IMR-90 (cell line): ENCODE measurements around the gene ADCY2. TPM values are rescaled to one million over a fixed set of nuclear protein-coding genes. Genes with fewer than 3 reads are reported as not detected.

Source experiments
- ATAC-seq: fragments of 200-7000 bp; cut with Tn5 transposase; 2 replicates; pipeline ENCODE4 v1.9.1; 2020; ENCODE audit warnings: low read depth, mild to moderate bottlenecking, moderate library complexity
- BruUV-seq: library from RNA; stranded (reverse); fragments of 400-500 nt; replicated peaks from 2 replicates; lab custom pipeline; 2021; lab: Mats Ljungman, UMichigan
- CTCF ChIA-PET: fragments of 300-600 bp; formaldehyde crosslinking; extraction: SDS; loops from one replicate; lab custom pipeline; 2021; ENCODE audit warnings: antibody characterized with exemption; lab: Yijun Ruan, JAX
- POLR2A ChIA-PET: fragments of 300-600 bp; sonication (Branson Sonifier 250); formaldehyde crosslinking; loops from one replicate; lab custom pipeline; 2022; ENCODE audit warnings: antibody characterized with exemption; ENCODE audit not compliant: unreplicated experiment; lab: Charles Lee
- DNase-seq: peaks from one replicate; pipeline ENCODE4 v3.0.0; 2013
- H2AFZ ChIP-seq: replicated peaks from 2 replicates; pipeline ENCODE3; 2013; ENCODE audit warnings: low read length, mild to moderate bottlenecking; ENCODE audit not compliant: poor library complexity
- H2AK5ac ChIP-seq: 2 replicates; pipeline ENCODE4 v1.6.1; 2013; ENCODE audit warnings: low read depth, low read length, inconsistent platforms
- H2AK9ac ChIP-seq: replicated peaks from 2 replicates; pipeline ENCODE3; 2013; ENCODE audit warnings: mild to moderate bottlenecking, low read depth, low read length, moderate library complexity; ENCODE audit not compliant: poor library complexity
- H2BK120ac ChIP-seq: 2 replicates; pipeline ENCODE4 v1.6.1; 2013; ENCODE audit warnings: low read depth, low read length, inconsistent platforms
- H2BK15ac ChIP-seq: 3 replicates; pipeline ENCODE4 v1.6.1; 2013; ENCODE audit warnings: low read depth, low read length, inconsistent platforms
- H2BK20ac ChIP-seq: 2 replicates; pipeline ENCODE4 v1.6.1; 2013; ENCODE audit warnings: low read depth, mild to moderate bottlenecking, inconsistent platforms, low read length, moderate library complexity
- H2BK5ac ChIP-seq: 2 replicates; pipeline ENCODE4 v1.6.1; 2013; ENCODE audit warnings: mild to moderate bottlenecking, low read depth, low read length, inconsistent platforms; ENCODE audit not compliant: poor library complexity, severe bottlenecking
- H3K14ac ChIP-seq: replicated peaks from 2 replicates; pipeline ENCODE4 v1.6.1; 2013; ENCODE audit warnings: low read depth, low read length, inconsistent platforms
- H3K18ac ChIP-seq: 2 replicates; pipeline ENCODE4 v1.6.1; 2013; ENCODE audit warnings: low read depth, low read length, control low read depth
- H3K23ac ChIP-seq: 2 replicates; pipeline ENCODE4 v1.6.1; 2013; ENCODE audit warnings: low read depth, low read length, inconsistent platforms
- H3K27ac ChIP-seq: 2 replicates; pipeline ENCODE4 v1.5.1; 2013; ENCODE audit warnings: mild to moderate bottlenecking, control low read depth, low read length; ENCODE audit not compliant: insufficient read depth
- H3K27me3 ChIP-seq: 2 replicates; pipeline ENCODE4 v1.6.1; 2013; ENCODE audit warnings: low read length; ENCODE audit not compliant: control insufficient read depth, insufficient read depth
- H3K36me3 ChIP-seq: 2 replicates; pipeline ENCODE4 v1.6.1; 2013; ENCODE audit warnings: low read length, mixed read lengths; ENCODE audit not compliant: control insufficient read depth, insufficient read depth
- H3K4ac ChIP-seq: 2 replicates; pipeline ENCODE4 v1.6.1; 2013; ENCODE audit warnings: low read depth, low read length, inconsistent platforms
- H3K4me1 ChIP-seq: 2 replicates; pipeline ENCODE4 v1.6.1; 2013; ENCODE audit warnings: low read length, mixed read lengths; ENCODE audit not compliant: control insufficient read depth, insufficient read depth
- H3K4me2 ChIP-seq: 2 replicates; pipeline ENCODE4 v1.6.1; 2013; ENCODE audit warnings: low read depth, mild to moderate bottlenecking, control low read depth, low read length, moderate library complexity
- H3K4me3 ChIP-seq: 2 replicates; pipeline ENCODE4 v1.5.1; 2013; ENCODE audit warnings: low read depth, mild to moderate bottlenecking, control low read depth, low read length, moderate library complexity; ENCODE audit not compliant: insufficient read depth
- H3K56ac ChIP-seq: 2 replicates; pipeline ENCODE4 v1.6.1; 2013; ENCODE audit warnings: low read length, inconsistent platforms; ENCODE audit not compliant: insufficient read depth; ENCODE audit errors: extremely low read depth
- H3K79me1 ChIP-seq, 2 experiments: 2 replicates each; pipeline ENCODE4 v1.6.1; 2013; ENCODE audit warnings: low read length in 2 of 2, inconsistent platforms in 1 of 2, low read depth in 1 of 2
- H3K9ac ChIP-seq: 2 replicates; pipeline ENCODE4 v1.6.1; 2013; ENCODE audit warnings: low read depth, low read length, control low read depth
- H3K9me1 ChIP-seq: 2 replicates; pipeline ENCODE4 v1.6.1; 2013; ENCODE audit warnings: low read length, inconsistent platforms; ENCODE audit not compliant: insufficient read depth
- H3K9me3 ChIP-seq: 2 replicates; pipeline ENCODE4 v1.6.1; 2013; ENCODE audit warnings: low read length; ENCODE audit not compliant: control insufficient read depth, insufficient read depth
- H4K20me1 ChIP-seq: 2 replicates; pipeline ENCODE4 v1.6.1; 2013; ENCODE audit warnings: low read length, inconsistent platforms; ENCODE audit not compliant: insufficient read depth
- H4K5ac ChIP-seq: 2 replicates; pipeline ENCODE4 v1.6.1; 2013; ENCODE audit warnings: mild to moderate bottlenecking, low read depth, low read length, control low read depth
- H4K8ac ChIP-seq, 2 experiments: 2 replicates each; pipeline ENCODE4 v1.6.1; 2013; ENCODE audit warnings: low read depth in 2 of 2, low read length in 2 of 2, control low read depth in 1 of 2, inconsistent platforms in 1 of 2
- H4K91ac ChIP-seq: 2 replicates; pipeline ENCODE4 v1.6.1; 2013; ENCODE audit warnings: low read depth, low read length, inconsistent platforms; ENCODE audit not compliant: insufficient read depth
- BHLHE40 ChIP-seq: fragments of 150-350 bp; IDR thresholded peaks from 2 replicates; pipeline ENCODE4 v1.6.1; 2016; ENCODE audit warnings: mild to moderate bottlenecking, low read depth, low read length
- FOS ChIP-seq: fragments of 150-350 bp; IDR thresholded peaks from 2 replicates; pipeline ENCODE4 v1.6.1; 2016; ENCODE audit warnings: low read depth, low read length
- MAFK ChIP-seq: IDR thresholded peaks from 2 replicates; pipeline ENCODE4 v1.6.1; 2012; ENCODE audit warnings: low read depth, low read length, improper control_type of control experiment
- MAZ ChIP-seq: IDR thresholded peaks from 2 replicates; pipeline ENCODE4 v1.6.1; 2012; ENCODE audit warnings: low read depth, mild to moderate bottlenecking, low read length, improper control_type of control experiment, moderate library complexity, borderline replicate concordance
- NFE2L2 ChIP-seq: fragments of 150-350 bp; IDR thresholded peaks from 2 replicates; pipeline ENCODE4 v1.6.1; 2016; ENCODE audit warnings: low read depth, mild to moderate bottlenecking, low read length
- RAD21 ChIP-seq: IDR thresholded peaks from 2 replicates; pipeline ENCODE4 v1.6.1; 2012; ENCODE audit warnings: low read length, improper control_type of control experiment
- RCOR1 ChIP-seq: IDR thresholded peaks from 2 replicates; pipeline ENCODE4 v1.6.1; 2012; ENCODE audit warnings: mild to moderate bottlenecking, low read length, improper control_type of control experiment; ENCODE audit not compliant: insufficient replicate concordance
- USF2 ChIP-seq: fragments of 150-350 bp; IDR thresholded peaks from 2 replicates; pipeline ENCODE4 v1.6.1; 2017; ENCODE audit warnings: mild to moderate bottlenecking, antibody characterized with exemption, low read length, low read depth
- WGBS, 2 experiments: methylation state at CpG; one replicate each; pipeline versions ENCODE4 v1.1.5 to v1.1.7; 2013; ENCODE audit warnings: missing lambda C conversion rate in 2 of 2; ENCODE audit not compliant: insufficient read length in 1 of 2; ENCODE audit errors: extremely low coverage in 2 of 2; 5-methylcytosine and 5-hydroxymethylcytosine counted together
- dilution Hi-C: fragments of 300-500 bp; cut with HindIII; formaldehyde crosslinking; loops from one replicate; pipeline ENCODE4 v1.14.3; 2018; ENCODE audit warnings: low sequenced_read_pairs; ENCODE audit not compliant: unreplicated experiment
- in situ Hi-C: fragments of 300-500 bp; cut with MboI; formaldehyde crosslinking; loops from 3 replicates; pipeline ENCODE4 v1.14.3; 2019; ENCODE audit warnings: low sequenced_read_pairs, inconsistent platforms, mixed read lengths
- intact Hi-C: fragments of 100-400 bp; cut with micrococcal nuclease; formaldehyde crosslinking; loops from 2 replicates; pipeline ENCODE4 v1.10.0; 2022
- polyA plus RNA-seq, 3 experiments: library from polyadenylated mRNA; depleted of rRNA; stranded (reverse); fragments of >200 nt; gene quantifications; 2 replicates each; pipeline ENCODE4 v1.2.3, GENCODE V29; 2012; ENCODE audit warnings: low replicate concordance in 1 of 3
- total RNA-seq: library from RNA; depleted of rRNA; stranded (reverse); fragments of >200 nt; gene quantifications from 2 replicates; pipeline ENCODE4 v1.2.3, GENCODE V29; 2012

ADCY2 gene
- total and polyA plus RNA-seq, 2 of the 4 experiments (the other 2 are of a cell fraction), result not detected

- CTCF ChIA-PET, result no interaction called here
- dilution Hi-C loops, result no loop called here
- ATAC-seq, result no peak
Observed at GRCh38 chr5:7814816-7815215, 418.9 kb downstream of the ADCY2 start.

More at GRCh38 chr5:7814816-7815215, 418.9 kb downstream of the ADCY2 start:
- TF ChIP-seq NFE2L2, result no peak
- TF ChIP-seq RCOR1, result no peak
- no peak for TF ChIP-seq FOS
- TF ChIP-seq MAFK, result no peak
- no peak for TF ChIP-seq BHLHE40
- no peak for TF ChIP-seq RAD21
- TF ChIP-seq MAZ, result no peak
- TF ChIP-seq USF2, result no peak
- H3K56ac ChIP-seq, result no peak overlapping the region
- H3K9ac ChIP-seq, result no peak overlapping the region
- no peak overlapping the region for H2BK5ac ChIP-seq
- H2AK9ac ChIP-seq, result no peak overlapping the region
- no peak overlapping the region for H2BK120ac ChIP-seq
- H2BK15ac ChIP-seq, result no peak overlapping the region
- H2AK5ac ChIP-seq, result no peak overlapping the region
- no peak overlapping the region for H3K23ac ChIP-seq
- H3K27me3 ChIP-seq, result no peaks in the 10 kb centered on the region
- no peaks in the 10 kb centered on the region for H3K79me1 ChIP-seq
- H4K8ac ChIP-seq, result no peak overlapping the region
- H3K4ac ChIP-seq, result no peak overlapping the region
- no peak overlapping the region for H3K14ac ChIP-seq
- H3K9me3 ChIP-seq, result no peaks in the 10 kb centered on the region
- no peak overlapping the region for H2BK20ac ChIP-seq
- no peak overlapping the region for H3K4me3 ChIP-seq
- BruUV-seq, result no TSS peak
- no peak overlapping the region for H3K18ac ChIP-seq
- H3K4me1 ChIP-seq, result no peaks in the 10 kb centered on the region
- no peak overlapping the region for H4K5ac ChIP-seq
- intact Hi-C loops, result loop anchor here (5.0 kb wide), 1 partner anchor 1048 kb away; no protein-coding TSS in a partner anchor
- no peaks in the 10 kb centered on the region for H3K36me3 ChIP-seq
- no peaks in the 10 kb centered on the region for H3K9me1 ChIP-seq
- H2AFZ ChIP-seq, result no peak overlapping the region
- H3K4me2 ChIP-seq, result no peak overlapping the region
- POLR2A ChIA-PET, result no interaction called here
- H3K27ac ChIP-seq, result no peak overlapping the region
- no peak overlapping the region for H4K91ac ChIP-seq
- in situ Hi-C loops, result no loop called here
- no peaks in the 10 kb centered on the region for H4K20me1 ChIP-seq
- no peak for DNase-seq
- 87% methylated on average over 4 of the region's 10 CpGs; no CpG with 5 or more reads in 1 of the 2 experiments for WGBS, 2 experiments
